Measurements from ENCODE around the gene IFNAR2. TPM values are rescaled to one million over a fixed set of nuclear protein-coding genes. Genes with fewer than 3 reads are reported as not detected.

The IFNAR2 gene
- total RNA-seq, 1 experiment from 2014 or later: 12.3 TPM

GRCh38 chr21:33264561-33264960 is 34.8 kb downstream of the IFNAR2 start:
- no peak overlapping the region for H3K4me2 ChIP-seq (ENCODE audit: low read length)
- no peaks in the 10 kb centered on the region; a peak in 1 of 4 replicates for H3K36me3 ChIP-seq (ENCODE audit: control insufficient read depth in 1 of 2, insufficient read depth in 2 of 2, low read length in 2 of 2)
- POLR2A ChIA-PET: no interaction called here
- no peak overlapping the region for H3K9ac ChIP-seq (ENCODE audit: low read length)
- H3K9me3 ChIP-seq (ENCODE audit: control insufficient read depth in 1 of 2, insufficient read depth in 1 of 2, low read depth in 1 of 2, low read length in 2 of 2): no peaks in the 10 kb centered on the region
- no peak overlapping the region for H3K4me3 ChIP-seq (replicated peaks in 1 of 2; ENCODE audit: low read depth in 1 of 2, low read length in 2 of 2)
- H4K20me1 ChIP-seq (ENCODE audit: insufficient read depth): 0 out of 2 replicates have a peak, but pooled peaks cover 4% of the 10 kb centered on the region
- ATAC-seq (no peak), DNase-seq (ENCODE audit: low read depth, low spot score) (no peak)
- intact Hi-C loops (cut with micrococcal nuclease): no loop called here
- BruUV-seq (replicated peaks): no TSS peak
- peaks cover 15 to 29% of the 10 kb centered on the region in 2 experiments; a peak in 3 of 4 replicates for H3K4me1 ChIP-seq (ENCODE audit: control insufficient read depth in 1 of 2, insufficient read depth in 2 of 2, low read length in 2 of 2)
- H3K27me3 ChIP-seq (ENCODE audit: insufficient read depth, low read length): no peaks in the 10 kb centered on the region
- H3K79me2 ChIP-seq (ENCODE audit: insufficient read depth, low read length): no peaks in the 10 kb centered on the region
- no peaks in the 10 kb centered on the region for H3K9me2 ChIP-seq (ENCODE audit: insufficient read depth)
- RAD21 ChIA-PET (ENCODE audit: low non-redundant PET in 1 of 2, low total read pairs in 2 of 2, uncharacterized antibody in 2 of 2, unreplicated experiment in 2 of 2): no interaction called here
- H3K27ac ChIP-seq (ENCODE audit: low read depth, low read length): no peak overlapping the region
- TF ChIP-seq POLR2AphosphoS5 (IDR thresholded peaks at IDR 0.05; ENCODE audit: low read depth, low read length) (no peak), TCF7L2 (IDR thresholded peaks at IDR 0.05; ENCODE audit: borderline replicate concordance, extremely low read depth, insufficient read depth, insufficient read length) (no peak), ZBTB33 (IDR thresholded peaks at IDR 0.05; ENCODE audit: extremely low read depth, insufficient replicate concordance, low read length) (no peak), EGR1 (IDR thresholded peaks at IDR 0.05; ENCODE audit: low read depth) (no peak), REST (IDR thresholded peaks at IDR 0.05; ENCODE audit: low read depth) (no peak), CEBPB (IDR thresholded peaks at IDR 0.05; ENCODE audit: low read depth) (no peak), ELF1 (IDR thresholded peaks at IDR 0.05; ENCODE audit: borderline replicate concordance, low read depth) (no peak), CTCF (IDR thresholded peaks at IDR 0.05 in 2 of 3, conservative IDR thresholded peaks at IDR 0.05 in 1 of 3; ENCODE audit: borderline replicate concordance in 1 of 3, insufficient read depth in 1 of 3, low read depth in 2 of 3, low read length in 2 of 3) (no peak), FOSL1 (IDR thresholded peaks at IDR 0.05; ENCODE audit: low read depth) (no peak), POLR2A (IDR thresholded peaks at IDR 0.05; ENCODE audit: borderline replicate concordance, extremely low read depth, insufficient read depth, insufficient read length) (no peak), ZNF274 (IDR thresholded peaks at IDR 0.05; ENCODE audit: low read depth, low read length) (no peak), YY1 (IDR thresholded peaks at IDR 0.05; ENCODE audit: extremely low read depth, insufficient replicate concordance, low read depth, low read length) (no peak)
- CTCF ChIA-PET: no interaction called here
- no peak overlapping the region for H2AFZ ChIP-seq (ENCODE audit: low read depth, low read length, poor library complexity, severe bottlenecking)
